ENCODE data around the gene AK5. TPM values are rescaled to one million over a fixed set of nuclear protein-coding genes. Genes with fewer than 3 reads are reported as not detected.
"Not testable (repeated sequence)": the region's sequence is repeated elsewhere in the genome, so short reads cannot be mapped to it uniquely, and the experiment has no call there.

AK5 gene
- total RNA-seq, 2 donors from 2014 or later: 0.93 to 3.5 TPM

DNA sequence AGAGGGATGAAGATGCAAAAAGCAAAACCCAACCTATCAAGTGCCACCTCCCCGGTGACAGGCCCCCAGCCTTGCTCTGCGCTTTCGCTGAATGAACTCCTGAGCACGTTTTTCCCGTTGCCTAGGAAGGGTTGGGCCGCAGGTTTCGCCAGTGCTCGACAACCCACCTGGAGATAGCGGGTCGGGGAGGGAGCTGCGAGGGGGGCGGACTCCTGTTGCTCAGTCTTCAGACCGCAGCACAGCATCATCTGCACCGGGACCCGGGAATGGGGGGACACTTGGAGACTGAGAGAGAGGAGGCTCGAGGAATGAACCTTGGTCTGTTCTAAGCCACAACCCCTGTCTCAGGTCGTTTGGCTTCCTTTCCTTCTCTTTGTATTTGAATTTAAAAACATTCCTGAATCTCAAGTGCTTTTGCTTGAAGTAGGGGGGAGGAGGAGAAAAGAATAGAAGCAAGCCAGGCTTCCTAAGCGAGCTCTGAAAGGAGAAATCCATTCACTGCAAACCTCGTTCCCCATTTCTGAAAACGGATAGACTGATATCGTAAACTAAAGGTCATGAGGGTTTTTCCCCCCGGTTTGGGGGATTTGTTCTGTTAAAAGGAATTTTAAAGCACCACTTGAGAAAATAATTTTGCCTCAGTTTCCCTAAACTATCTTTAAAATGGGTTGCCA is 1.2 kb downstream of the AK5 start:
- DNase-seq (ENCODE audit: low spot score): no peak
- intact Hi-C loops (cut with DNase I): no loop called here

- no peak for DNase-seq (ENCODE audit: low spot score)
- intact Hi-C loops (cut with DNase I): no loop called here
These were observed 2.0 kb downstream of the AK5 start for GRCh38 chr1:77283701-77284425.

- DNase-seq (ENCODE audit: low spot score): no peak
- intact Hi-C loops (cut with DNase I): no loop called here
These were observed 5.7 kb downstream of the AK5 start for GRCh38 chr1:77287535-77287934.

DNA sequence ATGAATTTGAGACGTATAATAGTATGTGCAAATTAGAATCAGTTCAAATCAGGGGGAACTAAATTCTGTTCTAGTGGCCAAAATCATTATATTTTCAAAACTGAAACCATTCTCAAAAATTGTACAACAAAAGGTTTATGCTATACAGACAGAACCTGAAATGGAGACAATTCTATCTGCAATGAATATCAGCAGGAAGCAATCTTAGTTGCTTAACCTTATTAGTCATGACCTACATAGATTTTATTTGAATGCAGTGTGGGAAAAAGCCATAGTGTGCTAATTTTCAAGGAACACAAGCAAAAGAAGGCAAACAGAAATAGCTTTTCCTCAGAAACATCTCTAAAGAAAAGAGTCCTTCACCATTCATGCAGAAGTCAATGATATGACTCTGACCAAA is 6.5 kb downstream of the AK5 start:
- intact Hi-C loops (cut with DNase I): no loop called here
- no peak for DNase-seq (ENCODE audit: low spot score)

DNA sequence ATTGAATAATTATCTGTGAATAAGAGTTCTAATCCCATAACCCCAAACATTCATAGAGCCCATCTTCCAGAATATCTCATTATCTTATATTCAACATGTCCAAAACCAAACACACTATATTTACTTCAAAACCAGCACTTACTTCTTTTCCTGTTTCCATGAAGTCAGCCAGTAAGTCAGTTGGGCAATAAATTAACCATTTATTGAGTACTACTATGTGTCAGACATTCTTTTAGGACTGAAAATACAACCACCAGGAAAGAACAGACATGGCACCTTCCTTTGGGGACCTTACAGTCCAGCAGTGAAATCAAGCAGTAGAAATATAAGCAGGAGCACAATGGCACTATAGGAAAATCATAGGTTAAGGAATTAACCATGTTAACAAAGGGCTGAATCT is 8.8 kb downstream of the AK5 start:
- DNase-seq (ENCODE audit: low spot score): no peak

DNA sequence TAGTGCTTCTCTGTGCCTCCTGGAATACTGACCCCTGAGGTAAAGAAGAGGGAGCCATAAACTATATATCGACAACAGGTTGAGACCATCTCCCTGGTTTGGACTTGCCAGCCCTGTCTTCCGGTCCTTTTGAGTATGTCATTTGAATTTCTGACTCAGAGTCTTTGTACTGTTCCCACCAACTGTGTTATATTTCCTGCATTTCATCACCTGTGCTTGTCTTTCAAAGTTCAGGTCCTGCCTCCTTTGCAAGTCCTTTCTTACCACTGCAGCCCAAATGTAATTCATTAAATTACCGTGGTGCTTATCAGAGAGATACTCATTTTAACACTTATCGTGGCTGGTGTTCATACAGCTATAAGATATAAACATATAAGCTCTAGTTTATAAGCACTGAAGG is 10.7 kb downstream of the AK5 start:
- DNase-seq (ENCODE audit: low spot score): no peak
- intact Hi-C loops (cut with DNase I): loop anchor here in 1 of 2 donors (2.0 kb wide), 1 partner anchor 70 kb away; no protein-coding TSS in a partner anchor

More for the DNA sequence above, 8.8 kb downstream of the AK5 start:
- intact Hi-C loops (cut with DNase I): loop anchor here in 1 of 2 donors (1.0 kb wide), 1 partner anchor 43 kb away; no protein-coding TSS in a partner anchor

DNA sequence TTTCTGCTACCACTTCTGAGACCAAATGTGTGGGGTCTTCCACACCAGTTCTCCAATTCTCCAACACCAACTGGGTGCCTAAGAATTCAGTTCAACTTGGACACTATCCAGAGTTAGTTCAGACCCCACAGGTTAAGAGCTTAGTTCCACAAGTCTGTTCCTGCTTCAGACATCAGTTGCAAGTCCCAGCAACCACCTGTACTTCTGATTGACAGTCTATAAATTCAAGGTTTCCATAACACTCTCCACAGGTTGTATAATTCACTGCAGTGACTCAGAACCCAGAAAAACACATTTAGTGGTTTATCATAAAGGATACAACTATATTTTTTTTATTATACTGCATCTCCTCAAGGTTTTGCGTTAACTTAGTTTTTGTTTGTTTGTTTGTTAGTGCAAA is 18.7 kb downstream of the AK5 start:
- intact Hi-C loops (cut with DNase I): no loop called here
- no peak for DNase-seq (ENCODE audit: low spot score)

DNA sequence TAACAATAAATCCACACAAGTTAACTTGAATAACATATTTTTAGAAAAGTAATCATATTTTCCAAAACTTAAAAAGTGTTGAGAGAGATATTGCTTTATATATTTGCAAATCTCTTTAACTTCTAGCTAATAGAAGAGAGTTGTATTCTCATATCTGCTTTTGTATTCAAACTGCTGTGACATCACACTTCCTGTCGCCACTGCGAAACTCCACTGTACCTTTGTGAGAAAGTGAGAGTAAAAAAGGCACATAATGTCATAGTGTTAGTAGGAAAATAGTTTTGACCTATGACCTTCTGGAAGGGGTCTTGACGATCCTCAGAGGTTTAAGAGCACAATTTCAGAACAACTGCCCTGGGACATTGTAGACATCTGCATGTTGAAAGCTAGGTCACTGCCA is 21.6 kb downstream of the AK5 start:
- intact Hi-C loops (cut with DNase I): no loop called here
- no peak for DNase-seq (ENCODE audit: low spot score)

DNA sequence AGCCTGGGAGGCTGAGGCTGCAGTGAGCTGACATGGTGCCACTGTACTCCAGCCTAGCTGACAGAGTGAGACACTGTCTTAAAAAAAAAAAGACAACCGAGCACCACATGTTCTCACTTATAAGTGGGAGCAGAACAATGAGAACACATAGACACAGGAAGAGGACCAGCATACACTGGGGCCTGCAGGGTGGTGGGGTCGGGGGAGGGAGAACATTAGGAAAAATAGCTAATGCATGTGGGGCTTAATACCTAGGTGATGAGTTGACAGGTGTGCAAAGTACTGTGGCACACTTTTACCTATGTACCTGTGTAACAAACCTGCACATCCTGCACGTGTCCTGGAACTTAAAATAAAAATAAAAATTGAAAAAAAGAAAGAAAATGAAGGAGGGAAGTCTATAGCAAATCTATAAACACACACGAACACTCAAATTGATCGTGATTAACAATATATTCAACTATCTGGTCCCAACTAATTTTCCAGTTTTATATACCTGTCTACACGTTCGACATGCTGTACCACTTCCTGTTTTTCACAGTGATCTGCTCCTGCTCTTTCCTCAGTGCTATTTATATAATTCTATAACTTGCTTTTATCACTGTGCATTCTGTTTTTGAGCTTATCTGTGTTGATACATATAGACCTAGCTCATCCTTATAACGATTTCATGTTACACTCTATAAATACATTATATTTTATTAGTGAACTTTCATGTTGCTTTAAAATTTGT is 27.2 kb downstream of the AK5 start:
- intact Hi-C loops (cut with DNase I): no loop called here
- no peak for DNase-seq (ENCODE audit: low spot score)

- no peak for DNase-seq (ENCODE audit: low spot score)
- intact Hi-C loops (cut with DNase I): no loop called here
These were observed 29.1 kb downstream of the AK5 start for GRCh38 chr1:77310924-77311323.

DNA sequence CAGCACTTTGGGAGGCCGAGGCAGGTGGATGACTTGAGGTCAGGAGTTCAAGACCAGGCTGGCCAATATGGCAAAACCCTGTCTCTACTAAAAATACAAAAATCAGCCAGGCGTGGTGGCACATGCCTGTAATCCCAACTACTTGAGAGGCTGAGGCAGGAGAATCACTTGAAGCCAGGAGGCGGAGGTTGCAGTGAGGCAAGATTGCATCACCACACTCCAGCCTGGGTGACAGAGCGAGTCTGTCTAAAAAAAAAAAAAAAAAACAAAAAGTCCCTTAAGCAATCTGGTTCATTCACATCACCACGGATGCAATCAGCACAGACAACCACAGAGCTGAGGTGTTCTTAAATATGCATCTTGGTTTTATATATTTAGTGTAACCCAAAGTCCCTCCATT is 30.5 kb downstream of the AK5 start:
- intact Hi-C loops (cut with DNase I); DNase-seq (ENCODE audit: low spot score): not testable (repeated sequence)

GRCh38 chr1:77313491-77313890 is 31.7 kb downstream of the AK5 start:
- DNase-seq (ENCODE audit: low spot score): no peak
- intact Hi-C loops (cut with DNase I): no loop called here

- no peak for DNase-seq (ENCODE audit: low spot score)
- intact Hi-C loops (cut with DNase I): no loop called here
These were observed 34.2 kb downstream of the AK5 start for GRCh38 chr1:77316006-77316405.

- intact Hi-C loops (cut with DNase I): no loop called here
- no peak for DNase-seq (ENCODE audit: low spot score)
These were observed 35.1 kb downstream of the AK5 start for GRCh38 chr1:77316966-77317365.

GRCh38 chr1:77319036-77319705 is 37.4 kb downstream of the AK5 start:
- intact Hi-C loops (cut with DNase I): no loop called here
- DNase-seq (ENCODE audit: low spot score): no peak

GRCh38 chr1:77322061-77322900 is 40.5 kb downstream of the AK5 start:
- no peak for DNase-seq (ENCODE audit: low spot score)
- intact Hi-C loops (cut with DNase I): no loop called here

DNA sequence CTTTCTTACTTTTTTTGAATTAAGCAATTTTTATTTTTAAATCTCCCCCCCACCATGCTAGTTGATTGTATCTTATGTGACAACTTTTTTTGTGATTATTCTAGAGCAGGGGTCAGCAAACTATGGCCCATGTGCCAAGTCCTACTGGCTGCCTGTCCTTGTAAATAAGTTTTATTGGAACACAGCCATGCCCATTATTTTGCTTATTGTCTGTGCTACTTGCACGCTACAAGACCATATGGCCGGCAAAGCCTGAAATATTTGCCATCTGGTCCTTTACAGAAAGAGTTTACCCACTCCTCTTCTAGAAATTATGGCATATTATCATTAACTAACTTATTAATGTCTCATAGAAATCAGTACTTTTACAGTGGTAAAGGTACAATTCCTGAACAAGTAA is 51.7 kb downstream of the AK5 start:
- intact Hi-C loops (cut with DNase I): no loop called here
- no peak for DNase-seq (ENCODE audit: low spot score)

GRCh38 chr1:77336729-77337128 is 54.9 kb downstream of the AK5 start:
- no peak for DNase-seq (ENCODE audit: low spot score)
- intact Hi-C loops (cut with DNase I): no loop called here

DNA sequence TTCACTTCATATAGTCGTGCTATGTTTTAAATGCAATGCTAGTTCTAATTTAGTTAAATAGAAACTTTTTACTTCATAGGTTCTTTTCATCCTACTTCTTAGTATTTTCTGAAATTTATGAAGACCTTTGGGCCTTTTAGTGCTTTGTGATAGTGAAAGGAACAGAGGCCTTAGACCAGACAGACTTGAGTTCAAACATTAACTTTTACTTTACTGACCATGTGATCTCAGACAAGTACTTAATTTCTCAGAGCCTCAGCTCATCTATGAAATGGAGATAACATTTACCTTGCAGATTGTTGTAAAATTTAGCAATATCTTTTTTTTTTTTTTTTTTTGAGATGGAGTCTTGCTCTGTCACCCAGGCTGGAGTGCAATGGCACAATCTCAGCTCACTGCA is 57.5 kb downstream of the AK5 start:
- intact Hi-C loops (cut with DNase I): no loop called here
- no peak for DNase-seq (ENCODE audit: low spot score)
